ENCODE results near the gene CMYA5.

CMYA5 gene

GRCh38 chr5:79753092-79753491 is 63.5 kb downstream of the CMYA5 start:
- Histone ChIP-seq H3K4me3 (ENCODE audit: low read depth in 1 of 2, low read length in 1 of 2) (no peak overlapping the region), H3K36me3 (no peaks in the 10 kb centered on the region), H3K27ac (no peak overlapping the region), H3K27me3 (no peaks in the 10 kb centered on the region), H3K4me1 (ENCODE audit: control insufficient read depth in 1 of 2, insufficient read depth in 1 of 2, low read depth in 1 of 2, low read length in 1 of 2) (no peaks in the 10 kb centered on the region), H3K9me3 (no peaks in the 10 kb centered on the region)
- TF ChIP-seq CTCF (IDR thresholded peaks at IDR 0.05), result no peak

- Histone ChIP-seq H3K27ac (no peak overlapping the region), H3K36me3 (no peaks in the 10 kb centered on the region), H3K4me3 (ENCODE audit: low read depth in 1 of 2, low read length in 1 of 2) (no peak overlapping the region), H3K9me3 (no peaks in the 10 kb centered on the region), H3K4me1 (ENCODE audit: control insufficient read depth in 1 of 2, insufficient read depth in 1 of 2, low read depth in 1 of 2, low read length in 1 of 2) (no peaks in the 10 kb centered on the region), H3K27me3 (no peaks in the 10 kb centered on the region)
- no peak for TF ChIP-seq CTCF (IDR thresholded peaks at IDR 0.05)
Measured at GRCh38 chr5:79753877-79754645, 64.4 kb downstream of the CMYA5 start.

- Histone ChIP-seq H3K9me3 (no peaks in the 10 kb centered on the region), H3K27ac (no peak overlapping the region), H3K27me3 (no peaks in the 10 kb centered on the region), H3K4me1 (ENCODE audit: control insufficient read depth in 1 of 2, insufficient read depth in 1 of 2, low read depth in 1 of 2, low read length in 1 of 2) (no peaks in the 10 kb centered on the region), H3K4me3 (ENCODE audit: low read depth in 1 of 2, low read length in 1 of 2) (no peak overlapping the region), H3K36me3 (no peaks in the 10 kb centered on the region)
- TF ChIP-seq CTCF (IDR thresholded peaks at IDR 0.05), result no peak
Measured at GRCh38 chr5:79754865-79755555, 65.4 kb downstream of the CMYA5 start.

GRCh38 chr5:79756076-79756475 is 66.4 kb downstream of the CMYA5 start:
- H3K4me3 ChIP-seq (ENCODE audit: low read depth in 1 of 2, low read length in 1 of 2), result no peak overlapping the region
- no peak for TF ChIP-seq CTCF (IDR thresholded peaks at IDR 0.05)
- H3K27ac ChIP-seq, result no peak overlapping the region
- H3K36me3 ChIP-seq, result no peaks in the 10 kb centered on the region
- H3K9me3 ChIP-seq, result no peaks in the 10 kb centered on the region
- no peaks in the 10 kb centered on the region for H3K27me3 ChIP-seq
- H3K4me1 ChIP-seq (ENCODE audit: control insufficient read depth in 1 of 2, insufficient read depth in 1 of 2, low read depth in 1 of 2, low read length in 1 of 2), result no peaks in the 10 kb centered on the region

GRCh38 chr5:79759436-79759835 is 69.8 kb downstream of the CMYA5 start:
- Histone ChIP-seq H3K36me3 (no peaks in the 10 kb centered on the region), H3K27ac (no peak overlapping the region), H3K9me3 (no peaks in the 10 kb centered on the region), H3K4me3 (ENCODE audit: low read depth in 1 of 2, low read length in 1 of 2) (no peak overlapping the region), H3K27me3 (no peaks in the 10 kb centered on the region), H3K4me1 (ENCODE audit: control insufficient read depth in 1 of 2, insufficient read depth in 1 of 2, low read depth in 1 of 2, low read length in 1 of 2) (no peaks in the 10 kb centered on the region)
- TF ChIP-seq CTCF (IDR thresholded peaks at IDR 0.05), result no peak

Measured in neutrophil (primary cell).